SU-DHL-6 (cell line): ENCODE data around the gene ANKS1B.

Experiments
- EZH2phosphoT487 ChIP-seq: fragments of 200-600 bp; sonication (generic), shearing (Covaris generic); conservative IDR thresholded peaks from 2 replicates; pipeline ENCODE4 v1.6.1; 2018; ENCODE audit warnings: mild to moderate bottlenecking, antibody characterized with exemption, low read length, moderate library complexity, mixed read lengths
- TF ChIP-seq, protein P1 (sequence below): fragments of 200-600 bp; sonication (generic); IDR thresholded peaks from one replicate; pipeline ENCODE4 v1.5.1; 2017; ENCODE audit warnings: antibody characterized with exemption, mild to moderate bottlenecking, low read length, moderate library complexity; ENCODE audit not compliant: insufficient read depth, poor library complexity, severe bottlenecking

- TF ChIP-seq, protein P1, sequence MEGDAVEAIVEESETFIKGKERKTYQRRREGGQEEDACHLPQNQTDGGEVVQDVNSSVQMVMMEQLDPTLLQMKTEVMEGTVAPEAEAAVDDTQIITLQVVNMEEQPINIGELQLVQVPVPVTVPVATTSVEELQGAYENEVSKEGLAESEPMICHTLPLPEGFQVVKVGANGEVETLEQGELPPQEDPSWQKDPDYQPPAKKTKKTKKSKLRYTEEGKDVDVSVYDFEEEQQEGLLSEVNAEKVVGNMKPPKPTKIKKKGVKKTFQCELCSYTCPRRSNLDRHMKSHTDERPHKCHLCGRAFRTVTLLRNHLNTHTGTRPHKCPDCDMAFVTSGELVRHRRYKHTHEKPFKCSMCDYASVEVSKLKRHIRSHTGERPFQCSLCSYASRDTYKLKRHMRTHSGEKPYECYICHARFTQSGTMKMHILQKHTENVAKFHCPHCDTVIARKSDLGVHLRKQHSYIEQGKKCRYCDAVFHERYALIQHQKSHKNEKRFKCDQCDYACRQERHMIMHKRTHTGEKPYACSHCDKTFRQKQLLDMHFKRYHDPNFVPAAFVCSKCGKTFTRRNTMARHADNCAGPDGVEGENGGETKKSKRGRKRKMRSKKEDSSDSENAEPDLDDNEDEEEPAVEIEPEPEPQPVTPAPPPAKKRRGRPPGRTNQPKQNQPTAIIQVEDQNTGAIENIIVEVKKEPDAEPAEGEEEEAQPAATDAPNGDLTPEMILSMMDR, result no peak
- no peak for TF ChIP-seq EZH2phosphoT487
Observed at GRCh38 chr12:99057670-99058069, 927.1 kb downstream of the ANKS1B start.
